GM21737 (cell line): ENCODE data around the gene ERMARD.

Source experiments
- ATAC-seq: cut with Tn5 transposase; IDR thresholded peaks from one replicate; pipeline ENCODE4 v1.9.1; 2021; ENCODE audit warnings: mild to moderate bottlenecking, moderate library complexity; ENCODE audit not compliant: unreplicated experiment

The ERMARD gene

DNA sequence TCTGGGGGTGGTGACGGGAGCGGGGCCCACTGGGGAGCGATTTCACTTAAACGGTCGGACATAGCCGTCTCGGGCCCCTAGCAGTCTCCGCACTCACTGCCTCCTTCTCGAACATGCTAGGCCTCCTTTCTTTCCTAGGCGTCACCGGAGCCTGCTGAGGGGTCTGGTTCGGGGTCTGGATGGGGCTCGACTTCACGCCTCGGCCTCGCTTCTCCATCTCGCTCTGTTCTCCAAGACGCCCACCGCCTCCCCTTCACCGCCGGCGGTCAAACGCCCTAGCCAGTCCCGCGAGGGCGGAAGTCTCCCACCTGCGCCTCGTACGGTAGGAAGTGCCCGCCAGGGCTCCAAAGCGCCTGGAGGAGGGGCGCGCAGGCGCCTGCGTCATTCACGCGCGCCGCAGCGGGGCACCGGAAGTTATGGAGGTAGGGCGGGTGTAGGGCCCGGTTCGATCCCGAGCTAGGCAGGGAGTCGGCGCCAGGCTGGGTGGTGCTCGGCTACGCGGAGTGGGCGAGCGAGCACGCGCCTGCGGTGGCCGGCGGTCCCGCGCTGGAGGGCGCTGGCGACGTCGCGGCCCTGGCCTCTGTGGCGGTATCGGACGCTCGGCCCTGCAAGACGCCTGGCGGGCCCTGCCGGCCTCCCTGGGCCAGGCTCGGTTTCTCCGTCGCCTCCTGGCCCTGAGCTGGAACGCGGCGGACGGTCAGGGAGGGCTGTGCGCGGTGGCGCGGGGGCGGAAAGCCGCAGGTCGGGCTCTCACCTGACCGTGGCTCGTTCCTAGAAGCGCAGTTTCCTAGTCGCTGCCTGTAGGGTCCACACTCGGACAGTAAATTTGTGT is at the start of gene ERMARD, which contains the start of gene DYNLT2:
ERMARD (plus strand) TSS at position 381 of the 832 bp plus-strand sequence; CDS start at position 417, 36 bp downstream.
DYNLT2 (minus strand) TSS at position 331 of the 832 bp plus-strand sequence; CDS start at position 217, 114 bp downstream.
- peak; percentile 96 for ATAC-seq

DNA sequence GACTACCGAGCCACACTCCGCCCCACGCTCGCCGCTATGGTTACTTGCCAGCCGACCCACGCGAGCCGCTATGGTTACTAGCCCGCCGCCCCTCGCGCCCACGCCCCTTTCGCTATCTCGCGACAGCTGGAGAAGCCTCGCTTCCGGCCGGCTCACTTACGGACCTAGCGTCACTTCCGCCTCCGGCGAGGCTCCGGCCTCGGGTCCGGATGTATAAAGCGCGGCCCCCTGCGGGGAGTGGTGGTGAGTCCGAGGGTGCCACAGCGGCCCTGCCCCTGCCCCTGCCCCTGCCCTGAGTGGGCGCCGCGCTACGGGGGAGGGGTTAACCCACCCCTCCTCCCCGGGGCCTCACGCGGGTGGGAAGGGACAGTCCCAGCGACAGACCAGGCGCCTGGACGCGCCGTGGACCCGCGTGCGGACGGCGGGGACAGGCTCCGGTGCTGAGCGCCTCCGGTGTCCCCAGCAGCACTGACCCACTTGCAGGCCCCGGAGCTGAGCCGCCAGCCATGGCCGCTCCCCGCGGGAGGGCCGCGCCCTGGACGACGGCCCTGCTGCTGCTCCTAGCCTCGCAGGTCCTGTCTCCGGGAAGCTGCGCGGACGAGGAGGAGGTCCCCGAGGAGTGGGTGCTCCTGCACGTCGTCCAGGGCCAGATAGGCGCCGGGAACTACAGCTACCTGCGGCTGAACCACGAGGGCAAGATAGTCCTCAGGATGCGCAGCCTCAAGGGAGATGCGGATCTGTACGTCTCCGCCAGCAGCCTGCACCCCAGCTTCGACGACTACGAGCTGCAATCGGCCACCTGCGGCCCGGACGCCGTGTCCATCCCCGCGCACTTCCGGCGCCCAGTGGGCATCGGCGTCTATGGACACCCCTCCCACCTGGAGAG is 49.2 kb upstream of the ERMARD start, which contains the start of the genes C6orf120 and WDR27:
C6orf120 (plus strand) TSS at position 173 of the 886 bp plus-strand sequence; CDS start at position 507, 334 bp downstream.
WDR27 (minus strand) TSS at position 76 of the 886 bp plus-strand sequence. CDS start 13,024 bp downstream, outside the sequence.
- peak; percentile 91 for ATAC-seq

DNA sequence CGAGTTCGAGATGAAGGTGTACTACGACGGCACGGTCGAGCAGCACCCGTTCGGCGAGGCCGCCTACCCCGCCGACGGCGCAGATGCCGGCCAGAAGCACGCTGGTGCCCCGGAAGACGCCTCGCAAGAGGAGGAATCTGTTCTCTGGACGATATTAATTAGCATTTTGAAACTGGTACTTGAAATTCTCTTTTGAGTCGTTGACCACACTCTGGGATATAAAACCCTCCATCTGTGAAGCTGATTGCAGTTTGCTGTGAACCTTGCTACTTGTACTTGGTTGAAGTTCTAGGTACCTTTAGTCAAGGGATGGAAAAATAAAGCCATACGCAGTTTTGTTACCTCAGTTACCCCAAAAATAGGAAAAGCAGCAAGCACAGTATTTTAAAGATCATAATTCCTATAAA is 48.6 kb upstream of the ERMARD start:
- ATAC-seq = peak; percentile 15

DNA sequence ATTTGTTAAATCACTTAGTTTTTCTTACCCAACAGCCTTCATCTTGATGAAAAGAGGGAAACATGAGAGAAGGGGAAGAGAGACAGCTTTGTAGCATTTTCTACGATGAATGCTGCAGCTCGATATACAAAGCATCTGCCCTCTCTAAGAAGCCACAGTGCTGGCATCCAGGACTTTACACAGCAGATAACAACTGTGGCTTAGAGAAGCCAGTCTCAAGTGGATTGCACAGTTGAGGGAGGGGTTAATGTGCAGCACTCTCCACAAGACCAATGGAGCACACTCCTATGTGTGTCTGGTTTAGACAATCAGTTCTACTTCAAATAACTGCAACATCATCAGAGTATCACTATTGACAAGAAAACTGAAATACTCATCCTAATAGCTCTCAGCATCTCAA is 43.6 kb upstream of the ERMARD start:
- no peak for ATAC-seq

DNA sequence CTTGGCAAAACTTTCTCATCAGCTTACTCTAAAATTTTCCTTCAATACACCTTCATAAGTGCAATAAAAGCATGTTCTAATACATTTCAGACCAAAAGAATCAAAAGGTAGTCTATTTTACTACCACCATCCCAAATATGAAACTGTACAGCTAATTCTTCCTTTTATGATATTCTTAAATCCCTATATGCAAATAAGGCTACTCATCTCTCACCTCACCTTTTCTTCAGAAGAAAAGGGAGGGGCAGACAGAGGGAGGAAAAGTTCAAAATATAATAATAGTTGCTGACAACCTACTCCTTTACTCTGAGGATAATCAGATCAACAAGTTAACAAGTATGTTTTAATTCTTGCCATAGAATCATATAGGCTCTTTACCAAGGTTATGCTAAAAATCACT is 42.1 kb upstream of the ERMARD start:
- no peak for ATAC-seq

DNA sequence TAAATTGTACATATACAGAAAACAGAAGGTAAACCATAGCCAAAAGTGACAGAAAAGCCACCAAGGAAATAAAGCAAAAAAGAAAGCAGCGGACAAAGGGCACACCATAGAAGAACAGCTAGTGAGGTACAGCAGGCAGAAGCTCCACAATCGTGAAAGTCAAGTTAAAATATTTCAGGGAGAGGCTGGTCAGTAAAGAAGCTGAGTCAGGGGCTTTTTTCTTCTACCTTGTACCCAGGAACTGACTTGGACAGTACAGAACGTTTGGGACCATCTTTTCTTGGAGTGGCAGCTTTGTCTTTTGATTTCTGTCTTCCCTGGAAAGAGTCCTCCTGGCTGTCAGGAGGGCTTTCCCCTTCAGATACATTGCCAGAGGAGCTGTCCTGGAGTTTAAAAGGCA is 41.4 kb upstream of the ERMARD start:
- ATAC-seq = no peak

DNA sequence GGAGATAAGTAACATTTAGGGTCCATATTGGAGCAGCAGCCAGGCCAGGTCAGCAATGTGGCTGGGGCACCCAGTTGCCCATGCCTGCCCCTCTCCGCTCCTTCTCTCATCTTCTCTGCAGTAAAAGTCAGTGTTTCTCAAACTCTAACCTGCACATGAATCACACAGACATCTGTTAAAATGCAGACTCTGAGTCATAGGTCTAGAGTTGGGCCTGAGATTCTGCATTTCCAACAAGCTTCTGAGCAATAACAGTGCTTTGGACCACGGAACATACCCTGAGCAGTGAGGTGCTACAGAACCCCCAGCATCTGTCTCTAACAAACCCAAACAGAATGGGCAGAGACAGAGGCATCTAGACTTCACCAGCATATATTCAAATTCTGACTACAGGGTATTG is 37.2 kb upstream of the ERMARD start:
- ATAC-seq = no peak

DNA sequence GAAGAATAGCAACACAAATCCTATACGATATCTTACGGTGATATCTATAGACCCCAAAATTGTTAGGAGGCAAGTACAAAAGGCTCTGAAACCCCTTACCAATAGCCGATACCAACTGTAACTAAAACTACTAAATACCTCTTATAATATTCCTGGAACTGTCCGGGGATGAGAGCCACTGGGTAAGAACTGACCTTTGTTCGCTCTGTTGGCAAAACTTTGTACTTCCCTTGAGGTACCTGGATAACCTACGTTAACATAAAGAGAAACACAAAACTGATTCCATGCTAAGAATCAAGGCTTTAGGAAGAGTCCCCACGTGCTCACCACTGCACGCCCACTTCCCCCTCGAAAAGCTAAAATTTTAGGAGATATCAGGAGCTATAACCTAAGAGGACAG is 36.8 kb upstream of the ERMARD start:
- no peak for ATAC-seq

DNA sequence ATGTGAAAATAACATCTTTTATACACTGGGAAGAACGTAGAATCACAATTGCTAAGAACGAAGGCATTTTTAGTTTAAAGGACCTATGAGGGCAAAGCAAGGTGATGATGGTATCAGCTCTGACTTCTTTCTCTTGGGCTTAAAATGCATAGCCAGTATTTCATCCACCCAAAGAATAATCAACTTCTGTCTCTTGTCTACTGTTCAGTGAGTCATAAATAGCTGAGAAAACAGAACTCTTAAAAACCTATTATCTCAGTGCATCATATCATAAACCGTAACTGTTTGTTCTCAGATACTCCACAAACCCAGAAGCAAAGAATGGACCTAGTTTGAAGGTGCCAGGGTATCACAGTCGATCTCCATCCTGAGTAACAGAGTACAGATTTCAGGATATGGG is 32.3 kb upstream of the ERMARD start:
- ATAC-seq = no peak

DNA sequence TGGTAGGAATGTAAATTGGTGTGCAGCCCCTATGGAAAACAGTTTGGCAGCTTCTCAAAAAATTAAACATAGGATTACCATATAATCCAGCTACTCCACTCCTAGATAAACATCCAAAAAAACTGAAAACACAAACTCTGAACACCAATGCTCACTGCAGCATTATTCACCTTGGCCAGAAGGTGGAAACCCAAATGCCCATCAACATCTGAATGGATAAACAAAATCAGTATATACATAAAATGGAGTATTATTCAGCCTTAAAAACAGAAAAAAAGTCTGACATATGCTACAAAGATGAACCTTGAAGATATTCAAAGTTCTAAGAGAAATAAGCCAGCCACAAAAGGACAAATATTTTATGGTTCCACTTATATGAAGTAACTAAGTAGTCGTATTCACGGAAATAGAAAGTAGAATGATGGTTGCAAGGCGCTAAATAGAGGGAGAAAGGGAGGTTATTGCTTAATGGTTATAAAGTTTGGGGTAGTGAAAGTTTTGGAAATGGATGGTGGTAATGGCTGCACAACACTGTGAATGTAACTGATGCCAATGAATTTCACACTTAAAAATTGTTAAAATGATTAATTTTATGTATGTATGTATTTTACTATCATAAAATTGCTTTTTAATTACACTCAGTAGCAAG is 31.1 kb upstream of the ERMARD start:
- no peak for ATAC-seq

DNA sequence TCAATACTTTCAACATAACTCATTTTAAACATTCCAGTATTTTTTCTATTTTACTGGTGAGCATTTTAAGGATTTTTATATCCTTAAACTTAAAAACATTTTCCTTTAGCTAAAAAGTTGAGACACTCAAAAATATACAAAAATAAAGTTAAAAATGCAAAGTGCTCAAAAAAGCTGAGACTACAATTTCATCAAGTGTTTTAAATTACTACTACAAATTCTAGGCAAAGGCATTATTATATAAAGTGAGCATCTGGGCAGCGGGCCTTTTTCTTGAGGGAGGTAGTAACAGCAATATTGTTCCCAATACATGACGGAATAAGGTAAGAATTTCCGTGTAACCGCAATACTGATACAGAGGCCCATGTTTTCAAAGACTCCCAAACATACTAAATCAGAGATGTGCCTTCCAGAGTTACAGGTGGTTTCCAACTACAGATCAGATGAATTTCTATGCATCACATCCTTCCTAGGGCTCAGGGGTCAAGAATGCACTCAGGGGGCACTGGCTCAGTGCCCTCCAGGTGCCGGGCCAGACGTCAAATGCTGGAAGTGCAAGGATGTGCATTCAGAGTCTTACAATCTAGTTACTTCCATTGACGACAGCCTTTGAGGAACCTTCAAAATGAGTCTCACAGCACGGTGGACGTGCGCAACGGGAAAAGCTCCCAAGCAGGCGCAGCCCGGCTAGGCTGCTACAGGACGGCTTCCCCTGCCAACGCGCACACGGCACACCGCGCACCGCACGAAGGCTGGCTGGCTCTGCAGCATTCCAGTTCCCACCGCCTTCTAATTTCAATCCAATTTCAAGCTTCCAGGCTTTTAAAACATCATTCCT is 28.8 kb upstream of the ERMARD start:
- ATAC-seq = peak; percentile 19

DNA sequence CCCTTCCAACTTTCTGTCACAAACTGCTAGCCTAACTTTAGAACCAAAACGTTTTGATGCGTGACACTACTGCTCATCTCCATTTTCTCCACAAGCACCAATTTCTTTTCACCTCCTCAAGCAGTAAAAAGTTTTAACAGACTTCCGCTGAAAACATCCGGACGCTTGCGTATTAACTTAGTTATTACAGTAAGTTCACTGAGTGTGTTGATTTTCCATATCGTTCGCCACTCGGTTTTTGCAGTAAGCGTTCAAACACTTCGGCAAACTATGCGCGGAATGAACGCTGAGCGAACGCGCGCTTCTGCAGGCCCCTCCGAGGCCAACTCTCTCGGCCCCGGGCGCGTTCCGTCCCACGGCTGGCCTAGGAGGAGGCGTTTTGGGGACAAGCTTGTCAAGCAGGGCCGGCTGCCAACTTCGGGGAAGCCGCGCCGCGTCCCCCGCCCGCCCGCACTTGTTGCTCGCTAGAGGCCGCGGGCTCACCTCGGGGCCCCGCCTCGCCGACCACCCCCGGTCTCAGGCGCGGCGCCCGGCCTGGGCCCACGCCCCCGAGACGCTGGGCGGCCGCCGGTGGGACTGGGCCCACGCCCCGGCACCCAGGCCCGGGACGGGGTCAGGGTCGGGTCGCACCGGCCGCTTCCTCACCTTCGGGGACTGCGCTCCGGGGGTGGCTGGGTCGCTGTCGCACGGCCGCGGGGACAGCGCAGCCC is 28.1 kb upstream of the ERMARD start:
- ATAC-seq = peak; percentile 31

DNA sequence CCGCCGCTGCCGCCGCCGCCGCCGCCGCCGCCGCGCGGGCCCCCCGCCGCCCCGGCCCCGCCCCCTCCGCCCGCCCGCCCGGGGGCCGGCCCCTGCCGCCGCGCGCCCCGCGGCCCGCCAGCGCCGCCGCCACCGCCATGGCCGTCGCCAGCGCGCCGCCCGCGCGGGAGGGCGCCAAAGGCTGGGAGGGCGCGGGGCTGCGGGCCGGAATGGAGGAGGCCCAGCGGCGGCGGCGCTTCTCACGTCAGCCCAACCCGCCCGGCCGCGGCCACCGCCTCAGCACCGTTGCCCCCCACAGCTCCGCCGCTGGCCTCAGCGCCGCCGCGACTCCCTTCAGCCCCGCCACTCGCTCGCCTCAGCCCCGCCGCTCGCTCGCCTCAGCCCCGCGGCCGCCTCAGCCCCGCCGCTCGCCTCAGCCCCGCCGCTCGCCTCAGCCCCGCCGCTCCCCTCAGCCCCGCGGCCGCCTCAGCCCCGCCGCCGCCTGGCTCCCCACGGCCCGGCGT is 27.4 kb upstream of the ERMARD start:
- ATAC-seq = peak; percentile 35

DNA sequence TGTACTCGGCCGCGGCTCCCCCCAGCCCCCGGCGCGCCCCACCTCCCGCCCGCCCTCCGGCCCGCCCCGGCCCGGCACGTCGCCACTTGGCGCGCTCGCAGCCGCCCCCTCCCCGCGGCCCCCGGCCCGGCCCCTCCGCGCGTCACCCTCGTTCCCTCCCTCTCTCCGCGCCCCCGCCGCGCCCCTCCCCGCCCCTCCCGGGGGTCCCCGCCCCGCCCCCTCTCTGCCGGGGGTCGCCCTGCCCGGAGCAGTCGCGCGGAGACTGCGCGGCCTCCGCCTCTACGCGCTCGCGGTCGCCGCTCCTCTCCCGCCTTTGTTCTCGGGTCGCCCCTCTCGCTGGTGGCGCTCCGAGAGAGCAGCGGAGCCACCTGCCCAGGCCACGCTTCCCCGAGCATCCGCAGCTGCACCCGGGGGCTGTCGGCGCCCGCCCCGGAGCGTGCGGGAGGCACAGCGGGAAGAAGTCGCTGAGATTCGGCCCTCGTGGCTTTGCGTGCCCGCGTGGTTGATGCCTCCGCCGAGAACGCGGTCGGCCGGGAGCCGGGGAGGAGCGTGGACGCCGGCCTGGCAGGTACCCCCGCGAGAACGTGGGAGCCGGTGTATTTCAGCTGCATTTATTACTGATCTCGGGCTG is 26.8 kb upstream of the ERMARD start, which contains the start of gene PHF10:
PHF10 (minus strand) TSS at position 7 of the 631 bp plus-strand sequence. CDS start 569 bp downstream, outside the sequence.
- ATAC-seq = peak; percentile 47

DNA sequence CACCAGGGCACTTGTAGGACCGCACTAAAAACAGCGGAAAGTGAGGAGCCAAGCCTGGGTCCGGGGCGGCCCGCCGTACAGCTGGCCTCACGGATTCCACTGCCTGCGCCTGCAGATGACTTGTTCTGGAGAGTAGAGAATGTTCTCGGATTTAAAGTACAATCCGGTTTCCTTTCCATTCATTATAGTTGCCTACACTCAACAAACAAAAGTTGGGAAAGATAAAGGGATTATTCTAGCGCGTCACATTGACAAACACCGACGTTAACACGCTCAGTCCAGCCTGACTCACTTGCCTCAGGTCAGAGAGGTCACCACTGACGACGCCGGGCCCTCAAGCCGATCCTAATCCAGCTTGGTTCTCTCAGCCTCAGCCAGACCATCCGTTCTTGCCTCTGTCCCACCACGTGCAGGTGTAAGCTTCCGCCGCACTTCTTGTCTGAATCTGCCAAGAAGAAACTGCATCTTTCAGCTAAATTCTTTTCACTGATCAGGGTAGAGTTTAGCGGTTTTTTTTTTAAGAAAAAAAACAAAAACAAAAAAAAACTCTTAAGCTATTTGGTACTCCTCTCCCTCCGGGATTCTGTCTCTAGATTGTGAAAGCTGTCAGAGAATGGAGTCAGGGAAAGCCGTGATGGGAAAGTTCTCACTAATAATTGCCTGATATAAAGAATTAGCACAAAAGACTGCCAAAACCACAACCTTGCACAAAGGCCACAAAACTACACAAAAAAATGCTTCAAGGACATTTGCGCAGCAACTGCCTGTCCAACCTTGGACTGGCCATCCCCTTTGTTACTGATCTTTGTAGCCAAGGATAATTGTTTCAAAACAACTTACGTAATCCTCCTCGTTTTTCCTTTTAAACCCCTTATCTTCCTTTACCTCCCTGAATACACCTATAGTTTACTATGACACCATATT is 26.0 kb upstream of the ERMARD start:
- peak; percentile 8 for ATAC-seq

DNA sequence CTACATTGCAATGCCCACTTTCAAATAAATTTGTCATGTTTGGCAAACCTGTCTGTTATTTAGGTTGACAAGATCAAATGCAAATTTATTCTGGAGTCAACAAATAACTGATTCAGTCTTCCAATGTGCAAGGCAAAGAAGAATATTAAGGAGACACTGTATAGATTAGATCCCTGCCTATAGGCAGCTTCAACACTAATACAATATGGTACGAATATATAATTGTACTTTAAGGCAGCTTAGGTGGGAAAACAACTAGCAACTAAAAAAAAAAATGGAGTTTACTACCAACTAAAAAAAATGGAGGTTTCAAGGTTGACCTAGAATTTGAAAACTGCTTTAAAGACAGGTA is 25.4 kb upstream of the ERMARD start:
- no peak for ATAC-seq

DNA sequence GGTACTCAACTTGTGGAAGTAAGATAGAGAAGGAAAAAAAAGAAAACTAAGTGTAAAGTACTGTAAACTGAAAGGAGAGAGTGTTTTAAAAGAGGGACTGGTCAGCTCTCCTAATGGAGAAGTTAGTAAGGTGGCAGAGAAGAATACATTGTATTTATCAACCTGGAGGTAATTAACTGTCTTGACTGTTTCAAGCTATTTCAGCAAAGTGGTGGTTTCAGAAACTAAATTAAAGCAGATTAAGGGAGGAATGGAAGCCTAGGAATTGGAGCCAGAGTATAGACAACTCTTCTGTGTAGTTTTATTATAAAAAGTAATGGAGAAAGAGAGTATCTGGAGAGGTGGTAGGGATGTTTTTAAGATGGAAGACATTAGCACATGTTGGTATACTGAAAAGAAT is 24.5 kb upstream of the ERMARD start:
- ATAC-seq = no peak

DNA sequence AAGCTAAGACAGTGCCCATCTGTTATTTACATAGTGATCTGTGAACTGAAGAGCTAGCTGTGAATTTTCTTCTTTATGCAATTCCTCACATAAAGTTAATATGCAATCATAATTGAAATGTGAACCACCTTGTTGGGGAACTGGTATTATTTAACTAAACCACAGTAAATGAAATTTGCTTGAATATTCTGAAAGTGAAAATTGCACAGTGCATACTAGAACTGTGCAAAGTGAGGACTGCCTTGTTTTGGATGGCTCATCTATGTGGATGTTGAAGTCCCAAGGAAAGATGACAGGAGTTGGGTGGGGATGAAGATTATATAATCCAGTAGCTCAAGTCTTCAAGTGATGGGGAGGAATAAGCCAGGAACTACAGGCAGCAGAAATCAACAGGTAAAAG is 21.5 kb upstream of the ERMARD start:
- ATAC-seq = no peak
